ENCODE data around the gene JUND.

JUND gene

DNA sequence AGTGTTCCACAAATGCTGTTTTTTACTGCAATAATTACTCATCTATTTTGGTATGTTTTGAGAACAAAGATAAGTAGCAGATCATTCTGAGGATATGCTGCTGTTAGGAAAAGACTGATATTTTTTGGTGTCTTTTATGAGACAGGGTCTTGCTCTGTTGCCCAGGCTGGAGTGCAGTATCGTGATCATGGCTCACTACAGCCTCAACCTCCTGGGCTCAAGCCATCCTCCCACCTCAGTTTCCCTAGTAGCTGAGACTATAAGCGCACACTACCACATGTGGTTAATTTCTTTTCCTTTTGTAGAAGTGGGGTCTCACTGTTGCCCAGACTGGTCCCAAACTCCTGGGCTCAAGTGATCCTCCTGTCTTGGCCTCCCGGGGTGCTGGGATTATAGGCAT lies 32.0 kb upstream of the JUND start:
- TF ChIP-seq GATA1 (IDR thresholded peaks at IDR 0.05; ENCODE audit: low read depth, low read length) = no peak
- TF ChIP-seq POLR2A (IDR thresholded peaks at IDR 0.05; ENCODE audit: low read length) = no peak
- DNase-seq = no peak

- TF ChIP-seq GATA1 (IDR thresholded peaks at IDR 0.05; ENCODE audit: low read depth, low read length) (no peak), POLR2A (IDR thresholded peaks at IDR 0.05; ENCODE audit: low read length) (no peak)
These were observed 30.7 kb upstream of the JUND start for GRCh38 chr19:18312092-18312534.

GRCh38 chr19:18311502-18312091 lies 30.2 kb upstream of the JUND start:
- no peak for TF ChIP-seq POLR2A (IDR thresholded peaks at IDR 0.05; ENCODE audit: low read length)
- no peak for TF ChIP-seq GATA1 (IDR thresholded peaks at IDR 0.05; ENCODE audit: low read depth, low read length)
- no peak for DNase-seq

More at GRCh38 chr19:18312092-18312534, 30.7 kb upstream of the JUND start:
- DNase-seq = no peak

GRCh38 chr19:18310966-18311365 lies 29.5 kb upstream of the JUND start:
- TF ChIP-seq POLR2A (IDR thresholded peaks at IDR 0.05; ENCODE audit: low read length) (no peak), GATA1 (IDR thresholded peaks at IDR 0.05; ENCODE audit: low read depth, low read length) (no peak)
- DNase-seq = no peak

GRCh38 chr19:18310118-18310909 lies 28.9 kb upstream of the JUND start:
- no peak for DNase-seq
- TF ChIP-seq POLR2A (IDR thresholded peaks at IDR 0.05; ENCODE audit: low read length) (no peak), GATA1 (IDR thresholded peaks at IDR 0.05; ENCODE audit: low read depth, low read length) (no peak)

- TF ChIP-seq GATA1 (IDR thresholded peaks at IDR 0.05; ENCODE audit: low read depth, low read length) (no peak), POLR2A (IDR thresholded peaks at IDR 0.05; ENCODE audit: low read length) (no peak)
- DNase-seq = no peak
These were observed 28.2 kb upstream of the JUND start for GRCh38 chr19:18309525-18310064.

DNA sequence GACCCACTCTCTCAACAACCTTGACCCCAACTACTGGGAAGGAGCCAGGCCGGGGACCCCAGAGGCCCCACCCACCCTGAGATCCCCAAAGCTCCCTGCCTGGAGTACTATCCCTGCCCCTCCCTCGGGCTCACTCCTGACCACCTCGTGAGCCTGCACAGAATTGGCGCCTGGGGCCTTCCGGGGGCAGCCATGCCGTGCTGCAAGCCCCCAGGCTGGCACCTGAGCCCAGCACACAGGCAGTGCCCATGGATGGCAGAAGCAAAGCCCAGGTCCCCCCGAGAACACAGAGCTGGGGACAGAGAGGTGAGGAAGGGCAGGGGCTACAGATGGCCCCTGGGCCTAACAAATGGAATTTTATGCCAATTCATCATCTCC lies 27.5 kb upstream of the JUND start:
- TF ChIP-seq POLR2A (IDR thresholded peaks at IDR 0.05; ENCODE audit: low read length) (no peak), GATA1 (IDR thresholded peaks at IDR 0.05; ENCODE audit: low read depth, low read length) (no peak)
- DNase-seq = no peak

GRCh38 chr19:18308051-18308947 lies 26.9 kb upstream of the JUND start:
- TF ChIP-seq GATA1 (IDR thresholded peaks at IDR 0.05; ENCODE audit: low read depth, low read length) (no peak), POLR2A (IDR thresholded peaks at IDR 0.05; ENCODE audit: low read length) (no peak)

GRCh38 chr19:18307271-18307681 lies 25.9 kb upstream of the JUND start:
- no peak for DNase-seq
- TF ChIP-seq GATA1 (IDR thresholded peaks at IDR 0.05; ENCODE audit: low read depth, low read length) (no peak), POLR2A (IDR thresholded peaks at IDR 0.05; ENCODE audit: low read length) (no peak)

More at GRCh38 chr19:18308051-18308947, 26.9 kb upstream of the JUND start:
- DNase-seq = no peak

- TF ChIP-seq GATA1 (IDR thresholded peaks at IDR 0.05; ENCODE audit: low read depth, low read length) = no peak
- no peak for TF ChIP-seq POLR2A (IDR thresholded peaks at IDR 0.05; ENCODE audit: low read length)
- DNase-seq = no peak
These were observed 25.5 kb upstream of the JUND start for GRCh38 chr19:18306888-18307260.

DNA sequence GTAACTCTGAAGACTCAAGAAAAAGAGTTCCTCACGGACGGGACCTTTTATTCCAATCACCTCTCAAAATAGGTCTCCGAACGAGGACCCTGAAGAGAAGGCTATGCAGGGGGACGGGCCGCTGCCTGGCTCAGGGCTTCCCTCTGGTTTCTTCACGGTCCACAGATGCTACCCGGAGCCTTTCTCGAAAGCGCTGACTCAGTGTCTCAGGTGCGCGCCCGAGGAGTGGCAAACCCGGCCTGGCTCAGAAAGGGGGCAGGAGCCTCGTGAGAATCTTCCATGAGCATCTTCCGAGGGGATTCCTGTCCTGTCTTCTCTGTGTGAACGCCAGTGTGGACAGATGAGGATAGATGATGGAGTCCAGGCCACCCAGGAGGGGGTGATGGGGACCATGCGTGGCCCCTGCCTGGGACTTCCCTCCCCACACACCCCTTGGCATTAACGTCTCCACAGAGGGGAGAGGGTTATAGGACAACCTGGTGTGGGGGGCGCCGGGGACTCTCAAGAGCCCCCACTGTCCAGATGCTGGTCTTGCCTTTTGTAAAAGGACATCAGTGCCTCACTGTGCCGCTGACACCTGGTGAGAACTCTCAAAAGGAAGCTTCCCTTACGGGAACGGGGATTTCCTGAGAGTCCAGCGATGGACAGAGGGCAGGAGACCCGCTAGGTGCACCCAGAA lies 24.9 kb upstream of the JUND start:
- TF ChIP-seq GATA1 (IDR thresholded peaks at IDR 0.05; ENCODE audit: low read depth, low read length) (no peak), POLR2A (IDR thresholded peaks at IDR 0.05; ENCODE audit: low read length) (no peak)
- no peak for DNase-seq

- peak; percentile 84 to 92 for DNase-seq
- peak; percentile 85 for TF ChIP-seq POLR2A (IDR thresholded peaks at IDR 0.05; ENCODE audit: low read length)
- TF ChIP-seq GATA1 (IDR thresholded peaks at IDR 0.05; ENCODE audit: low read depth, low read length) = no peak
These were observed 23.3 kb upstream of the JUND start for GRCh38 chr19:18304458-18305310.

DNA sequence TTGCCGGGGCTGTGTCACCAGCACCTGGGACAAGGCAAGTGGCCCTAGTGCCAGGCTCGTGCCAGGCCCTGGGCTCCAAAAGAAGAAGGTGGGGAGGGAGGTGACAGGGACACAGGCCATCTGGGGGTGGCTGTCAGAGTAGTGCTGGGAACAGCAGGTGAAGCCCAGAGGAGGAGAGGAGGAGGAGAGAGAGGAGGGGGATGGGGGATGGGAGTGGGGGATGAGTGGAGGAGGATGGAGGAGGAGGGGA lies 22.7 kb upstream of the JUND start:
- TF ChIP-seq GATA1 (IDR thresholded peaks at IDR 0.05; ENCODE audit: low read depth, low read length) (no peak), POLR2A (IDR thresholded peaks at IDR 0.05; ENCODE audit: low read length) (no peak)
- no peak for DNase-seq

All from erythroblast (primary cell).